ENCODE measurements around the gene ADAM11. TPM values are rescaled to one million over a fixed set of nuclear protein-coding genes. Genes with fewer than 3 reads are reported as not detected.

The ADAM11 gene
- polyA plus RNA-seq, 1 donor (not counting 4 experiments of a cell fraction or from before 2014, with no cell fraction given): 0.03 TPM

- DNase-seq (ENCODE audit: low read depth, low spot score): no peak
- Histone ChIP-seq H3K27ac (ENCODE audit: control insufficient read depth, insufficient read depth, low read length) (no peak overlapping the region), H3K4me1 (ENCODE audit: control insufficient read depth, extremely low read depth, insufficient read depth, low read length) (peaks cover 19% of the 10 kb centered on the region), H3K9me3 (ENCODE audit: control insufficient read depth, low read depth, low read length) (no peaks in the 10 kb centered on the region), H3K4me2 (ENCODE audit: control insufficient read depth, extremely low read depth, insufficient read depth, low read depth, low read length) (no peak overlapping the region), H3K9ac (ENCODE audit: control insufficient read depth, extremely low read depth, insufficient read depth, low read length) (no peak overlapping the region), H2AFZ (ENCODE audit: control insufficient read depth, low read length) (no peak overlapping the region), H3K79me2 (ENCODE audit: control insufficient read depth, insufficient read depth, low read length) (no peaks in the 10 kb centered on the region), H3K27me3 (ENCODE audit: control insufficient read depth, extremely low read depth, insufficient read depth, low read length) (no peaks in the 10 kb centered on the region), H3K36me3 (ENCODE audit: control insufficient read depth in 2 of 2, extremely low read depth in 1 of 2, insufficient read depth in 2 of 2, low read length in 2 of 2) (peaks cover 8 to 14% of the 10 kb centered on the region in 2 experiments), H3K4me3 (ENCODE audit: control insufficient read depth in 2 of 3, extremely low read depth in 1 of 3, insufficient read depth in 2 of 3, low read depth in 1 of 3, low read length in 3 of 3) (no peak overlapping the region), H3K9me1 (ENCODE audit: control insufficient read depth, extremely low read depth, insufficient read depth, low read length) (no peaks in the 10 kb centered on the region), H4K20me1 (ENCODE audit: control insufficient read depth, extremely low read depth, insufficient read depth, low read length) (no peaks in the 10 kb centered on the region)
- TF ChIP-seq CTCF (optimal IDR thresholded peaks at IDR 0.05 in 1 of 3, IDR thresholded peaks at IDR 0.05 in 1 of 3, conservative IDR thresholded peaks at IDR 0.05 in 1 of 3; ENCODE audit: extremely low read depth in 1 of 3, insufficient read depth in 2 of 3, low read length in 3 of 3) (no peak), EZH2 (IDR thresholded peaks at IDR 0.05; ENCODE audit: low read length) (no peak)
- FAIRE-seq: no peak
- dilution Hi-C loops (cut with MboI; ENCODE audit: extremely low pct_ligation_motif_present, low sequenced_read_pairs): no loop called here
Observed at GRCh38 chr17:44798356-44798755, 39.6 kb downstream of the ADAM11 start.

GRCh38 chr17:44801880-44802279, 43.1 kb downstream of the ADAM11 start:
- H3K79me2 ChIP-seq (ENCODE audit: control insufficient read depth, insufficient read depth, low read length): no peaks in the 10 kb centered on the region
- H4K20me1 ChIP-seq (ENCODE audit: control insufficient read depth, extremely low read depth, insufficient read depth, low read length): no peaks in the 10 kb centered on the region
- H3K9me1 ChIP-seq (ENCODE audit: control insufficient read depth, extremely low read depth, insufficient read depth, low read length): no peaks in the 10 kb centered on the region
- no peaks in the 10 kb centered on the region for H3K27me3 ChIP-seq (ENCODE audit: control insufficient read depth, extremely low read depth, insufficient read depth, low read length)
- H3K9ac ChIP-seq (ENCODE audit: control insufficient read depth, extremely low read depth, insufficient read depth, low read length): no peak overlapping the region
- no peak overlapping the region for H3K4me2 ChIP-seq (ENCODE audit: control insufficient read depth, extremely low read depth, insufficient read depth, low read depth, low read length)
- dilution Hi-C loops (cut with MboI; ENCODE audit: extremely low pct_ligation_motif_present, low sequenced_read_pairs): no loop called here
- H3K4me3 ChIP-seq (ENCODE audit: control insufficient read depth in 2 of 3, extremely low read depth in 1 of 3, insufficient read depth in 2 of 3, low read depth in 1 of 3, low read length in 3 of 3): no peak overlapping the region
- H3K36me3 ChIP-seq (ENCODE audit: control insufficient read depth in 2 of 2, extremely low read depth in 1 of 2, insufficient read depth in 2 of 2, low read length in 2 of 2): peaks cover 19 to 20% of the 10 kb centered on the region in 2 experiments
- H3K4me1 ChIP-seq (ENCODE audit: control insufficient read depth, extremely low read depth, insufficient read depth, low read length): no peaks in the 10 kb centered on the region
- no peaks in the 10 kb centered on the region for H3K9me3 ChIP-seq (ENCODE audit: control insufficient read depth, low read depth, low read length)
- H2AFZ ChIP-seq (ENCODE audit: control insufficient read depth, low read length): no peak overlapping the region
- no peak for TF ChIP-seq EZH2 (IDR thresholded peaks at IDR 0.05; ENCODE audit: low read length)
- TF ChIP-seq CTCF (optimal IDR thresholded peaks at IDR 0.05 in 1 of 3, IDR thresholded peaks at IDR 0.05 in 1 of 3, conservative IDR thresholded peaks at IDR 0.05 in 1 of 3; ENCODE audit: extremely low read depth in 1 of 3, insufficient read depth in 2 of 3, low read length in 3 of 3): no peak
- DNase-seq (ENCODE audit: low read depth, low spot score) (no peak), FAIRE-seq (no peak)
- no peak overlapping the region for H3K27ac ChIP-seq (ENCODE audit: control insufficient read depth, insufficient read depth, low read length)
